Stimulated activated CD4-positive, alpha-beta T cell treated with anti-CD3 and anti-CD28 coated beads, Interleukin-1b, Interleukin-23, amount 100 ng/mL, for 48 hours (primary cell): ENCODE measurements around the gene RORC.
"Not testable (repeated sequence)": the region's sequence is repeated elsewhere in the genome, so short reads cannot be mapped to it uniquely, and the experiment has no call there.

Source experiments
- DNase-seq: peaks from one replicate; pipeline ENCODE4 v3.0.0-alpha.2; 2020

Gene RORC

GRCh38 chr1:151831605-151832004 is at the start of gene RORC:
Gene RORC, minus strand, starts transcription at chr1:151831802. Its CDS starts 38 bp downstream, at chr1:151831764.
- no peak for DNase-seq

- DNase-seq: no peak
Measured at GRCh38 chr1:151875419-151876097, 44.0 kb upstream of the RORC start.

GRCh38 chr1:151872776-151873175 is 41.2 kb upstream of the RORC start:
- not testable (repeated sequence) for DNase-seq

GRCh38 chr1:151871284-151872030 is 39.9 kb upstream of the RORC start:
- no peak for DNase-seq

GRCh38 chr1:151868486-151868885 is 36.9 kb upstream of the RORC start:
- DNase-seq: no peak

GRCh38 chr1:151867765-151868411 is 36.3 kb upstream of the RORC start:
- no peak for DNase-seq

GRCh38 chr1:151867321-151867720 is 35.7 kb upstream of the RORC start:
- no peak for DNase-seq

- no peak for DNase-seq
Measured at GRCh38 chr1:151864411-151864810, 32.8 kb upstream of the RORC start.

- no peak for DNase-seq
Measured at GRCh38 chr1:151862604-151863003, 31.0 kb upstream of the RORC start.

- DNase-seq: no peak
Measured at GRCh38 chr1:151860504-151861187, 29.0 kb upstream of the RORC start.

- no peak for DNase-seq
Measured at GRCh38 chr1:151859891-151860293, 28.3 kb upstream of the RORC start.

GRCh38 chr1:151858886-151859665 is 27.5 kb upstream of the RORC start:
- DNase-seq: no peak

GRCh38 chr1:151858030-151858746 is 26.6 kb upstream of the RORC start:
- DNase-seq: no peak

- DNase-seq: no peak
Measured at GRCh38 chr1:151855933-151856332, 24.3 kb upstream of the RORC start.

GRCh38 chr1:151855516-151855915 is 23.9 kb upstream of the RORC start:
- DNase-seq: not testable (repeated sequence)

- no peak for DNase-seq
Measured at GRCh38 chr1:151854658-151855057, 23.1 kb upstream of the RORC start.

- DNase-seq: no peak
Measured at GRCh38 chr1:151853411-151853943, 21.9 kb upstream of the RORC start, which contains the start of gene THEM5. Gene THEM5, minus strand, starts transcription at chr1:151853712. Its CDS starts 147 bp downstream, at chr1:151853565.

GRCh38 chr1:151852733-151853132 is 21.1 kb upstream of the RORC start:
- DNase-seq: no peak

- no peak for DNase-seq
Measured at GRCh38 chr1:151851886-151852285, 20.3 kb upstream of the RORC start.

GRCh38 chr1:151849871-151850270 is 18.3 kb upstream of the RORC start:
- no peak for DNase-seq

- no peak for DNase-seq
Measured at GRCh38 chr1:151849126-151849525, 17.5 kb upstream of the RORC start.
